GM21737 (cell line): ENCODE measurements around the gene KCND1.

Source experiments
- ATAC-seq: cut with Tn5 transposase; IDR thresholded peaks from one replicate; pipeline ENCODE4 v1.9.1; 2021; ENCODE audit warnings: mild to moderate bottlenecking, moderate library complexity; ENCODE audit not compliant: unreplicated experiment

Gene KCND1

DNA sequence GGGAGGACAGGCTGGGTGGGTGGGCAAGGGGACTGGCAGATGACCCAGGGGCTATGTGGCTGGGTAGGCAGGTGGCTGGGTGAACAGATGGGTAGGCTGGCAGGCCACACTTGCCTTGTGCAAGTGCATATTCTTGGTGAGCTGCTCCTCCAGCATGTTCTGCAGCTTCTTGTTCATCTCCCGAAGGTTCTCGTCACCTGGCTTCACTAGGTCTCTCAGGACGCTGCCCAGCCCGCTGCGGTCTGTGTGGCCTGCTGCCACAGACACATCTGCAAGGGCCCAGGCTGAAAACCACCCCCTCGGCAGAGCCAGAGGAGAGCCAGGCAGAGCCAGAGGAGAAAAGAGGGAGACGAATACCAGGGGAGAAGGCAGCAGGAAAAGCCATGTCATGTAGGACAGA is 3.4 kb upstream of the KCND1 start:
- ATAC-seq: no peak

- ATAC-seq: no peak
Observed at GRCh38 chrX:48974574-48974973, 2.9 kb upstream of the KCND1 start.

GRCh38 chrX:48974033-48974432 is 2.4 kb upstream of the KCND1 start:
- no peak for ATAC-seq

- no peak for ATAC-seq
Observed at GRCh38 chrX:48972220-48973164, 848 bp upstream of the KCND1 start.

GRCh38 chrX:48969471-48969870 is 2.2 kb downstream of the KCND1 start:
- no peak for ATAC-seq

GRCh38 chrX:48968377-48968776 is 3.3 kb downstream of the KCND1 start:
- ATAC-seq: no peak

DNA sequence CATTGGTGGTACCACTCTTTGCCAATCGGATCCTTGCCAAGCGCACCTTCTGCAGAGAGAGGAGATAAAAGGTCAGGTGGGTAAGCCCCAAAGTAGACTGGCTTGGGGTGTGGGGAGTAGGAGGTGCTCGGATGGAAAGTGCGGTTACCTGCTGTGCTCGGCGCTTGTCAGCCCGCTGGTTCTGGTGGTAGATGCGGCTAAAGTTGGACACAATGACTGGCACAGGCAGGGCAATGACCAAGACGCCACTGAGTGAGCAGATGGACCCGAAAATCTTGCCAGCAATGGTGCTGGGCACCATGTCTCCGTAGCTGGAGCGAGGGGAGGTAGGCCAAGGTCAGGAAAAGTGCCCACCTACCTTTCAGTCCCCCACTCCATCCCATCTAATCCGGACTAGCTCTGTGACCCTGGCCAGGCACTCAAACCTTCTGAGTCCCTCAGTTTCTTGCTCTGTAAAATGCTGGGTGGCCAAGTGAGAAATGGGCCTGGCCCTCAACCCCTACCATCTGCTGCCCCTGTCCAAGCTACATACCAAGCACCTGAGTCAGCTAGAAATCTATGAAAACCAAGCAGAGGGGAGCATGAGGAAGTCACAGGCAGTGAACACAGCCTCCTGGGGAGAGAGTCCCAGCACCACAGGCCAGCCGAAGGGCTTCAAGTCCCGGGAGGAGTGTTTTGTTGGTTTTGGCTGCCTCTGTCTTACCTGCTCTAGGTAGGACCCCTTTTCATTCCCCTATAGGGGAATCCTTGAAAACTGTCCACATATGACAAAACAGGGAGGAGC is 4.7 kb downstream of the KCND1 start:
- ATAC-seq: no peak

GRCh38 chrX:48965959-48966358 is 5.7 kb downstream of the KCND1 start:
- no peak for ATAC-seq

GRCh38 chrX:48961585-48962091 is 10.0 kb downstream of the KCND1 start:
- no peak for ATAC-seq

- ATAC-seq: no peak
Observed at GRCh38 chrX:48960291-48960690, 11.4 kb downstream of the KCND1 start.

DNA sequence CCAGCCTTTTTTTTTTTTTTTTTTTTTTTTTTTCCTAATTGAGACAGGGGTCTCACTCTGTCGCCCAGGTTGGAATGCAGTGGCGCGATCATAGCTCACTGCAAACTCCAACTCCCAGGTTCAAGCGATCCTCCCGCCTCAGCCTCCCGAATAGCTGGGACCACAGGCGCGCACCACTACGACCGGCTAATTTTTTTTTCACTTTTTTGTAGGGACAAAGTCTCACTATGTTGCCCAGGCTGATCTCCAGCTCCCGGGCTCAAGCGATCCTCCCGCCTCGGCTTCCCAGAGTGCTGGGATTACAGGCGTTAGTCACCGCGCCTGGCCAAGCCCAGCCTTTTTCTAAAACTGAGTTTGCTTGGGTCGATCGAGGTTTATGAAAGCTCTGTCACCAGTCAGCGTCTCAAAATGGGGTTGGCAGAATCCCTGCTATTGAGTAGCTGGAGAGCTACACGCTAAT is 13.0 kb downstream of the KCND1 start:
- ATAC-seq: no peak

- peak; percentile 80 for ATAC-seq
Observed at GRCh38 chrX:48957827-48958634, 13.6 kb downstream of the KCND1 start.

GRCh38 chrX:48957477-48957826 is 14.2 kb downstream of the KCND1 start, which contains the start of gene OTUD5:
TSS of gene OTUD5 (minus strand) at chrX:48957607. CDS start at chrX:48957570, 37 bp downstream.
- ATAC-seq: peak; percentile 33

- no peak for ATAC-seq
Observed at GRCh38 chrX:48956728-48957414, 14.8 kb downstream of the KCND1 start.

DNA sequence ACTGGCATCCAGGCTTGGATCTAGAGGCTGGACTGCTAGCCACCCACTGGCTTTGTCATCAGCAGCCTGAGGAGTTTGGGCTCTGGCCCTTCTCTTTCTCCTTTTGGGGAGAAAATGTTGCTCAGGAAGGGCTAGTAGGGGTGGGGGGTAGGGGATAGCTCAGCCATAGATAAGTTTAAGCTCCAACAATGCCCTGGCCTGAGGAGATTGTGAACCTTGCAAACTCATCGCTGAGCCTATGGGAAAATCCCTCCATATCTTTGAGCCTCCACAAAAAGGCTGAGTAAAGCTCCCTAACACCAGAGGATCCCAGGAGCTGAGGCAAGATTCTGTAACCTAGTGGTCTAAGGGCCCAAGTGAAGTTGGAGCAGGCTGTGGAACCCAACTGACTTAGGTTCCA is 23.1 kb downstream of the KCND1 start:
- ATAC-seq: no peak

DNA sequence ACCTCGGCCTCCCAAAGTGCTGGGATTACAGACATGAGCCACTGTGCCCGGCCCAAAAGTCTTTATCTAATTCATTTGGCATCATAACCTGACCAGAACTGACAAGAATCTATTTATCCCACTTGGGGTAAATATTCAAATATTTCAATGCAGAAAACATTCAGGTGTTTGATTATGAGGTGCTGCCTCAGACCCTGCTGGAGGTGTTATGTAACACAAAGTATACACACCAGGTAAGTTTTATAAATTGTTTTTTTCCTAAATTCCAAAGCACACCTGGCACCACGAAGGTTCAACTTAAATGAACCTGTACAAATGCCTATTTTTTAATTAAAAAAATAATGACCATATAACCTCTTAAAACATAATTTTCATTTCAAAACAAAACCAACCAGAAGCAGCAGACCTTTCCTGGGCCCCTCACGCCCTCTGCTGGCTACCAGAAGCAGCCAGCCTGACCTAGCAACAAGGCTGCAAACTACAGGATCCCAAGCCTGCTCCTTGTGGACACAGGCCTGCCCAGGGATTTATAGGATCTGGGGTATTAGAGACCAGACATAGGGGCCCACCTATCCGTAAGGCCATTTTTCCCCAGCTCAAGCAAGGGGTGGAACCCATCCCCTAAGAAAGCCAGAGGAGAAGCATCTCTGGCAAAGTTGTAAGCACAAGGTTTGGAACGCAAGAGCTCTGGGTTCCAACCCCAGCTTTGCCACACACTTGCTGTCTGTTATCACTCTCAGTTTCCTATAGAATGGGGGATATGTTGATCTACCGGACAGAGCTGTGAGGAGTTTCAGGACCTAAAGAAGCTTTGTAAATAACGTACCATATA is 25.9 kb downstream of the KCND1 start:
- ATAC-seq: no peak

DNA sequence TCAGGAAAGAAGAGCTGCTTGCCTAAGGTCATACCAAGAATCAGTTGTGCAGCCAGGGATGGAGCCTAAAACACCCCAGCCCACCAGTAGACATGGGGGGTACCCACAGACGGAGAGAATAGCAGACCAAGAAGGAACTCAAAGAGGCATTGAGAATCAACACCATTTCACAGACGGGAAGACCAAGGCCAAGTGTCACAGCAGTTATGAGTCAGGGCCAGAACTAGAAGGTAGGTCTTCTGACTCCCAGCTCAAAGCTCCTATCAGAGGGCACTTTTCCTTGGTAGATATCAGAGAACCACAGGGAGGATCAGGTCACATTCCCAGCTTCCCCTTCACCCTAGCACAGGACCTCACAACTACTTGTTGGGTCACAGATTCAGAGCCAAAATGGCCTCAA is 28.7 kb downstream of the KCND1 start:
- no peak for ATAC-seq

GRCh38 chrX:48940404-48940955 is 31.2 kb downstream of the KCND1 start:
- no peak for ATAC-seq
